Effector memory CD8-positive, alpha-beta T cell (primary cell): ENCODE data around the gene C1orf159.

Experiments
- ATAC-seq: fragments of 150-1000 bp; cut with Tn5 transposase; replicated peaks from 2 replicates; pipeline ENCODE4 v1.10.0; 2021; ENCODE audit warnings: mild to moderate bottlenecking, moderate library complexity
- DNase-seq, 3 experiments: peaks; one replicate each; pipeline ENCODE4 v3.0.0; 2021
- H3K27ac Mint-ChIP-seq, 2 donors: one replicate each; pipeline ENCODE4 v1.8.0; 2022; ENCODE audit warnings: mild to moderate bottlenecking in 2 of 2, mixed read lengths in 2 of 2, moderate library complexity in 2 of 2
- H3K27me3 Mint-ChIP-seq, 2 donors: one replicate each; pipeline ENCODE4 v1.8.0; 2022; ENCODE audit warnings: mixed read lengths in 2 of 2
- H3K36me3 Mint-ChIP-seq: one replicate; pipeline ENCODE4 v1.8.0; 2022; ENCODE audit warnings: mild to moderate bottlenecking, moderate library complexity, mixed read lengths; ENCODE audit not compliant: insufficient read depth
- H3K4me1 Mint-ChIP-seq, 2 donors: one replicate each; pipeline ENCODE4 v1.8.0; 2022; ENCODE audit warnings: low read depth in 2 of 2, mixed read lengths in 2 of 2
- H3K4me3 Mint-ChIP-seq, 2 donors: one replicate each; pipeline ENCODE4 v1.8.0; 2022; ENCODE audit warnings: mild to moderate bottlenecking in 2 of 2, mixed read lengths in 2 of 2, moderate library complexity in 2 of 2
- H3K9me3 Mint-ChIP-seq, 2 donors: one replicate each; pipeline ENCODE4 v1.8.0; 2022; ENCODE audit warnings: mixed read lengths in 2 of 2

The C1orf159 gene

DNA sequence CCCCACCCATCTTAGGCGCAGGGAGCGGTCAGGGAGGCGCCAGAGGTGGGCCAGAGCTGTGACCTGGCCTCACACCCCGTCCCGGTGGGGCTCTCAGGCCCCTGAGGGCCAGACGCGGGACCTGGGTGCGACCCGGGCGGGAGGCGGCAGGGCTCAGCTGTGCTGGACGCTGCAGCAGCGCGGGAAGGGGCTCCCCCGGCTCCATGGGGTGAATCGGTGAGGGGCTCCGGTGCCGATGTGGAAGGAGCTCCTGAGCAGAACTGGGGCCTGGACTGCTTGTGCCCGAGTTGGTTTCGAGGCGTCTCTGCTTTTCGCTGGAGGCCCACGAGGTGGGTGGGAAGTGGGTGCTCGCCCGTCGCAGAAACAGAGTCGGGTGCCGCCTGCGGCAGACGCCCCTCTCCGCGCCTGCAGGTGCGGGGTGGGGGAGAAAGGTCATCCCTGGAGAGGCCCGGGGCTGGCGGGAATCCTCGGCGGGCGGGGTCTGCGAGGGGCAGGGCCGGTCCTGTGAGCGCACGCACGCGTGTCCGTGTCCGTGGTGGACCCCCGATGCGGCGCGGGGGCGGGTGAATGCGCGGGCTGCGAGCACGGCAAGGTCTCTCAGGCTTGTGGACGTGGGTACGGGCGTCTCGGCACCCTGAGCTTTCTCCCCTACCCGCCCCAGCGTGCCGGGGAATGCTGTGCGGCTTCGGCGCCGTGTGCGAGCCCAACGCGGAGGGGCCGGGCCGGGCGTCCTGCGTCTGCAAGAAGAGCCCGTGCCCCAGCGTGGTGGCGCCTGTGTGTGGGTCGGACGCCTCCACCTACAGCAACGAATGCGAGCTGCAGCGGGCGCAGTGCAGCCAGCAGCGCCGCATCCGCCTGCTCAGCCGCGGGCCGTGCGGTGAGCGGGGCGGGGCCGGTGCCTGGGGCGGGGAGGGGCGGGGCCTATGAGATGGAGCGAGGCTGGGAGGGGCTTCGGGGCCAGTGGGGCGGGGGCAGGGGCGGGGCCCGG, 75.6 kb downstream of the C1orf159 start:
- peaks cover 11% of the 10 kb centered on the region for H3K36me3 Mint-ChIP-seq

DNA sequence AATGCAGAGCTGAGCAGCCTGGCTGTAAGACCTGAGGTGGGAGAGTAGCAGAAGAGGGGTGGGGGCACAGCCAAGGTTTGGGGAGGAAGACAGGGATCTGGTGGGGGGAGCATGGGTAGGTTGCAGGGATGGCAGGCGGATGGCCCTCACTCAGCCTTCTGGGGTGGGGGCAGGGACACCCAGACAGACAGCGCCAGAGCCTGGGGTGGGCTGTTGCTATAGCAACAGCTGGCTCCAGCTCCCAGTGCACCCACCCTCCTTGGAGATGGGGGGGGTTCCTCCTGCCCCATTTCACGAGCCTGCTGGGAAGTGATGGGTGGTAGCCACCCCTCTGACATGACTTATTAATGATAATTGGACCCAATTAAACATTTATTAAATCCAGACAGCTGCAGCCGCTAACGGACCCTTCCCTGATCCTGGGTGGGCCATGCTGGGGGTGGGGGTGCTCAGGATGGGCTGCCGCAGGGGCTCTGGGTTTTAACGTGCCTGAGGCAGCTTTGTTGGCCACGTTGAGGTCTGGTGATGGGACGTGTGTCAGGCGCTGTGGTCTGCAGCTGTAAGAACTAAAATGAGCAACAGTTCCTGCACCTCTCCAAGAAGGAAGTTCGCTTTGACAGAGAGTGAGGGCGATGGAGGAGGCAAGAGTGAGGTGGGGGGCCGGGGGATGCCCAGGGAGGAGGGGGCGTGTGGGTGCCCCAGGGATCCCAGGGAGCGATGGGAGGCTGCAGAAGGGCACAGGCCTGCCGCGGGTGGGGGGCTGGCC, 76.6 kb downstream of the C1orf159 start:
- Mint-ChIP-seq H3K9me3 (peaks cover 0 to 3% of the 10 kb centered on the region in 2 donors), H3K4me3 (peak overlapping the region; percentile 74 to 75), H3K36me3 (peaks cover 7% of the 10 kb centered on the region), H3K27ac (peak overlapping the region in 1 of 2 donors; percentile 82), H3K4me1 (peaks cover 17% of the 10 kb centered on the region in 2 donors), H3K27me3 (peaks cover 19 to 52% of the 10 kb centered on the region in 2 donors)
- no peak for ATAC-seq
- DNase-seq, result no peak

More for the DNA sequence above, 75.6 kb downstream of the C1orf159 start:
- H3K9me3 Mint-ChIP-seq, result peaks cover 0 to 5% of the 10 kb centered on the region in 2 donors
- peaks cover 17 to 46% of the 10 kb centered on the region in 2 donors for H3K27me3 Mint-ChIP-seq
- ATAC-seq (peak; percentile 97), DNase-seq (peak; percentile 66 to 76 (median 68))
- peaks cover 17 to 18% of the 10 kb centered on the region in 2 donors for H3K4me1 Mint-ChIP-seq
- peak overlapping the region in 1 of 2 donors; percentile 82 for H3K27ac Mint-ChIP-seq
- H3K4me3 Mint-ChIP-seq, result peak overlapping the region; percentile 74 to 75

DNA sequence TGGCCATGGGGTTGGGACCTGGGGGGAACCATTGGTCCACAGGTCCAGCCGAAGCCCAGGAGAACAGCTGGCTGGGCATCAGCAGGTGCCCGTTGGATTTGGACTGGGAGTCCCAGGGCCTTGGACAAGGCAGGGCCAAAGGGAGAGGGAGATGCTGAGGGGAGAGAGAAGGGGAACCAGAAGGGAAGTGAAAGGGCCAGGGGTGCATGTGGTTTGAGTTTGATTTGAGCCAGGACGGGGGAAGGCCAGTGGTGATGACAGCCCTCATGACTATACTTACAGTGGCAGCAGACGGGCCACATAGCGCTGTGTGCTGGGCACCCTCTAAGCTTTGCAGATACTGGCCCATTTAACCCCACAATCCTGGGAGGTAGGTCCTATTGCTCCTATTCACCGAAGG, 77.2 kb downstream of the C1orf159 start:
- peaks cover 0 to 3% of the 10 kb centered on the region in 2 donors for H3K9me3 Mint-ChIP-seq
- no peak overlapping the region for H3K27ac Mint-ChIP-seq
- peaks cover 19 to 52% of the 10 kb centered on the region in 2 donors for H3K27me3 Mint-ChIP-seq
- ATAC-seq, result no peak
- peak overlapping the region; percentile 74 to 75 for H3K4me3 Mint-ChIP-seq
- DNase-seq, result no peak
- peaks cover 6% of the 10 kb centered on the region for H3K36me3 Mint-ChIP-seq
- peaks cover 17% of the 10 kb centered on the region in 2 donors for H3K4me1 Mint-ChIP-seq

DNA sequence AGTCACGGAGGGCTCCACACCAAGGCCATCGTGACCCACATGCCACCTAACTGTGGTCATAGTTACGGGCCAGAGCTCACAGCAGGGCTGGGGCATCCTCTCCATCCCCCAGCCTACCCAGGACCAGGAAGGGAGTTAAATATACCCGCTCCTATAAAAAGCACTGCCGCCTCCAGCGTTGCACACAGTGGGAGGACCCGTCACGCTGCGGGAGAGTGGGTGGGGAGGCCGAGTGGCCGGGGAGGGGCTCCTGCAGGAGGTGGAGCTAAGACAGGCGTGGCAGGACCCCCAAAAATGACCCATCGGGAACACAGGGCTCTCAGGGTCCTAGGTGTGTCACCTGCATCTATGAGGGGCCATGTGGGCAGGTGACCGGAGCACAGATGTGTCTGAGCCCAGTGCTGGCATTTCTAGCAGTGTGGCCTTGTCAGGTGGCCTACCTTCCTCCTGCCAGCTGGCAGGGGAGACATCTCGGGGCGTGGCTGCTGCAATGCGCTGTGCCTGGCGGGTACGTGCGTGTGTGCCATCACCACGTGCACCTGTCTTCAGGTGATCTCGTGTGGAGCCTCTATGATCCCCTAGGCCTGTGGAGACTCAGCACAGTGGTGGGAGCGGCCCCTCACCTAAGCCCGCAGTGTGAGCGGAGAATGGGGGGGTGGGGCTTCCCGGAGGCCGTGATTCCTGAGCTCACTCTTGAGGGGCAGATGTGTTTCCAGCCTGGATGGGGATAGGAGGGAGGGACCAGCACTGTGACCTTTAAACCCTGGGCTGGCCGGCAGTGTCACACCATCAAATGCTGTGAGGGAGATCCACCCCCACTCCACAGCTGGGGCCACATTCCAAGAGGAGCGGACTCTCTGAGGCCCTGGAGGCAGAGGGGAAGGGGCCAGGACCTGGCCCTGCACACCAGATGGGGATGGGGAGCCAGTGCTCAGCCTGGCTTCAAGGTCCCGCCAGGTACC, 78.2 kb downstream of the C1orf159 start:
- no peak overlapping the region for H3K27ac Mint-ChIP-seq
- no peak for ATAC-seq
- H3K4me3 Mint-ChIP-seq, result no peak overlapping the region
- peaks cover 19 to 55% of the 10 kb centered on the region in 2 donors for H3K27me3 Mint-ChIP-seq
- DNase-seq, result no peak
- peaks cover 12 to 13% of the 10 kb centered on the region in 2 donors for H3K4me1 Mint-ChIP-seq
- peaks cover 2% of the 10 kb centered on the region for H3K36me3 Mint-ChIP-seq
- no peaks in the 10 kb centered on the region for H3K9me3 Mint-ChIP-seq

DNA sequence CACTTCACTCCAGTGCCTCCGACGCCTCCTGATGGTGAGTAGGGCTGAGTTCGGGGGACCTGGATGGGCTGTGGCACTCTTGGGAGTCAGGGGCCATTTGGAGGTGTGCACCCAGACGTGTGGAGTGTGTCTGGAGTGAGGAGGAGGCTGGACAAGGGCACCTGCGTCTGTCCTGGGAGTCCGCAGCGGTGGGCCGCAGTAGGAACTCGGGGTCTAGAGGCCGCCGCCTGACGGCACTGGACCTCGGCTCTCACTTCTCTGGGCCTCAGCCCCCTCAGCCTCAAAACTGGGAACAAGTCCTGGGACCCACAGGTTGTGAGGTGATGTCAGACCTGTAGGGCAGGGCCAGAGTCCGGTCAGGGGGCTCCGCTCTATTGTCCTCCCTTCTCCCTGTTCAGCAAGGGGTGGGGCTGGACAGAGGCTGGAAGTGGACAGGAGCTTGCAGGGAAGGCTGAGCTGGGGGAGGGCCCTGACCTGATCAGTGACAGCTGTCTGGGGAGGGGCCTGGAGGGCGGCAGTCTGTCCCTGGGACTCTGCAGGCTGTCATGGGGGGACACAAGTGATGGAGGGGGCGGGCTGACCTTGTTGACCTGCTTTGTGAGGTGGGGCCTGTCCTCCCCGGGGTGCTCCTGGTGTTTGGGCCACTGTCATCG, 80.5 kb downstream of the C1orf159 start:
- DNase-seq (no peak), ATAC-seq (no peak)
- no peaks in the 10 kb centered on the region for H3K9me3 Mint-ChIP-seq
- H3K4me1 Mint-ChIP-seq, result peaks cover 17 to 18% of the 10 kb centered on the region in 2 donors
- peaks cover 28 to 66% of the 10 kb centered on the region in 2 donors for H3K27me3 Mint-ChIP-seq
- no peak overlapping the region for H3K4me3 Mint-ChIP-seq
- no peak overlapping the region for H3K27ac Mint-ChIP-seq
- H3K36me3 Mint-ChIP-seq, result no peaks in the 10 kb centered on the region

DNA sequence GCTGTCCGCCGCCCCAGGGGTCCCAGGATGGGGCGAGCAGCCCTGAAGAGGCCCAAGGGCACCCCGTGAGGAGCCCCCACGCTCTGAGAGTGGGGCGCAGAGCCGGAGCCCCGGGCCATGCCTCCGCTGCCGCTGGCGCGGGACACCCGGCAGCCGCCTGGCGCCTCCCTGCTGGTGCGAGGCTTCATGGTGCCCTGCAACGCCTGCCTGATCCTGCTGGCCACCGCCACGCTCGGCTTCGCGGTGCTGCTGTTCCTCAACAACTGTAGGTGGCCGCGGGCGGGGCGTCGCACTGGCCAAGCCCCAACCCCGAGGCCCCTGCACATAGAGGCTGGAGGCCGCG, 81.5 kb downstream of the C1orf159 start:
- Mint-ChIP-seq H3K27ac (no peak overlapping the region), H3K4me1 (peaks cover 10 to 14% of the 10 kb centered on the region in 2 donors), H3K27me3 (peaks cover 28 to 61% of the 10 kb centered on the region in 2 donors), H3K36me3 (no peaks in the 10 kb centered on the region), H3K4me3 (peak overlapping the region; percentile 49 to 64), H3K9me3 (no peaks in the 10 kb centered on the region)
- ATAC-seq (no peak), DNase-seq (no peak)

DNA sequence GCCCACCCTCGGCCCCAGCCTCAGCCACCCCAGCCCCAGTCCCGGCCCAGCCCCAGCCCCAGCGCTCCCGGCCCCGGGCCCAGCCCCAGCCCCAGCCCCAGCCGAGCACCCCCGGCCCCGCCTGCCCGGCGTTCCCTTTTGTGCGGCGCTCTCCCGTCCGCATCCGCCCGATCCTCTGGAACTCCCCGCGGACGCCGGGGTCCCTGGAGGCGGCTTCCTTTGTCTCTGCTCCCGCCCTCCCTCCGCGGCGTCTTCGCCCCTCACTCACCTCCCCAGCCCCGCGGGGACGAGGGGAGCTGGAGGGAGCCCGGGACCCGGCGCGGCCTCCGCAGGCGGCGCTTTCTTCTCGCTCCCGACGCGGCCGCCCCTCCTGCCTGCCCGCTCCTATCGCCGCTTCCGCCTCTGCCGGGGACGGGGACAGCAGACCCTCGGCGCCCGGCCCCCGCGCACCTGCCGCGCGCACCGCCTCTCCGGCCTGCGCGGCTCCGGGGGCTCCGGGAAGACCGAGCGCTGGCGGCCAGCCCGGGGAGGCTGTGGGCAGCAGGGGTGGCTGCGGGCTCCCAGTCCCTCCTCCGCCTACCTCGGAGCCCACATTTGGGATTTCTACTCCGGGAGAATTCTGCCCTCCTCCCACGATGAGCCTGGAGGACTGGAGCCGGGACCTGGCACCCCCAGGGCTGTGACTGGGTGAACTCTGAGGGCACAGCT, 82.0 kb downstream of the C1orf159 start:
- H3K4me1 Mint-ChIP-seq, result peaks cover 10% of the 10 kb centered on the region in 2 donors
- H3K36me3 Mint-ChIP-seq, result no peaks in the 10 kb centered on the region
- DNase-seq (no peak), ATAC-seq (no peak)
- no peak overlapping the region for H3K27ac Mint-ChIP-seq
- peaks cover 27 to 56% of the 10 kb centered on the region in 2 donors for H3K27me3 Mint-ChIP-seq
- H3K9me3 Mint-ChIP-seq, result no peaks in the 10 kb centered on the region
- peak overlapping the region; percentile 49 to 64 for H3K4me3 Mint-ChIP-seq

DNA sequence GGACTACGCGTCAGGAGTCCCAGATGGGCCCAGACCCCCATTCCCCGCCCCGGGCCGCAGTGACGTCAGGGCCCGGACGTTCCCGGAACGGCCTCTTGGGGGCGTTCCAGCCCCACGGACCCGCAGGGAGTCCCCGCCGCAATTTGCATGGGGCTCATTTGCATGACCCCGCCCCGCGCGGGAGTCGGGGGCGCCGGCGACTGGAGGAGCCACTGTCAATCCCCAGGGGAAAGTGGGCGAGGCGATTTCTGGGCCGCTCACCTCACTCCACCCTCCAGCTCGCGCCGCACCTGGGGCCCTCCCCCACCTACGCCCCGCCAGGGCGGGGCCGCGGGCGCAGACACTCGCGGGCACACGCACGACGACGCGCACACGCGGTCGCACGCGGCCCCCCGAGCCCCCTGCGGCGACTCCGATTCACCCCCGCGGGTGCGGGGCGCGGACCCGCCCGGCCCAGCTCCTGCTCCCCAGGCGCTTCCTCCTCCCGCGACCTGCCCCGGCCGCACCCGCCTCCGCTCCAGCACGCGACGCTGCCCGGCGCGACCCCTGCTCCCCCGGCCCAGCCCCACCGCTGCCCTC, 82.8 kb downstream of the C1orf159 start:
- peaks cover 4 to 6% of the 10 kb centered on the region in 2 donors for H3K4me1 Mint-ChIP-seq
- no peaks in the 10 kb centered on the region for H3K36me3 Mint-ChIP-seq
- H3K9me3 Mint-ChIP-seq, result no peaks in the 10 kb centered on the region
- peak; percentile 92 for ATAC-seq
- H3K4me3 Mint-ChIP-seq, result peak overlapping the region; percentile 49 to 72
- no peak overlapping the region for H3K27ac Mint-ChIP-seq
- peak; percentile 71 to 78 (median 74) for DNase-seq
- peaks cover 21 to 48% of the 10 kb centered on the region in 2 donors for H3K27me3 Mint-ChIP-seq

DNA sequence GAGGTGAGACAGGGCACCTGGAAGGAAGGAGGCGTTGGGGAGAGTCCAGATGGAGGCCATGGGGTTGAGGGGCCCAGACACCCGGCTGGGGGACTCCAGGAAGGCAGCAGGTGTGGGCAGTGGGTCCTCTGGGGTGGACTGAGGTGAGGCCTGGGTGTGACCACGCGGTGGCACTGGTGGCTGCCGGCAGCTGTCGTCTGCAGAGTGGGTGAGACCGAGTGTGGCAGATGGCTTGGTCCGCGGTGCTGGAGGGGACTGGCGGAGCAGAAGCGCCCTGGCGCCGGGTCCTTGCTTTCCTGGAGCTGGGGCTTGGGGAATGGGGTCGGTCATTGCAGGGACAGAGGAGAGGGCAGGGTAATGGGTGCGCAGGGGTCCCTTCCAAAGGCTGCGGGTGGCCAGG, 83.5 kb downstream of the C1orf159 start:
- no peak for DNase-seq
- Mint-ChIP-seq H3K36me3 (no peaks in the 10 kb centered on the region), H3K9me3 (no peaks in the 10 kb centered on the region), H3K27me3 (peaks cover 21 to 41% of the 10 kb centered on the region in 2 donors), H3K27ac (no peak overlapping the region), H3K4me1 (peaks cover 4 to 6% of the 10 kb centered on the region in 2 donors), H3K4me3 (peak overlapping the region; percentile 72 to 77)
- ATAC-seq, result no peak
